Cardiac septum (tissue), 1 donor: ENCODE data around the gene ARHGAP22. TPM values are rescaled to one million over a fixed set of nuclear protein-coding genes. Genes with fewer than 3 reads are reported as not detected.

Source experiments
- DNase-seq: peaks from one replicate; pipeline ENCODE4 v3.0.0-alpha.2; 2020; ENCODE audit warnings: low spot score
- intact Hi-C: fragments of 100-400 bp; cut with DNase I; formaldehyde crosslinking; loops from one replicate; pipeline ENCODE4 v1.14.0; 2022
- total RNA-seq: library from RNA; stranded (reverse); fragmentation: NEBNext Ultra II Directional; extraction: Animal tissue kit (Norgen Biotek cat#: 25700); gene quantifications from one replicate; pipeline ENCODE4 v1.2.1, GENCODE V29; 2021
- donor health status: DM: no; HTN: no; CAD: no.

The ARHGAP22 gene
- total RNA-seq, 1 donor from 2014 or later: 4.4 TPM

GRCh38 chr10:48523820-48524758, 80.8 kb downstream of the ARHGAP22 start:
- intact Hi-C loops: loop anchor here (5.0 kb wide), 1 partner anchor 57 kb away; no protein-coding TSS in a partner anchor
- peak; percentile 70 for DNase-seq

DNA sequence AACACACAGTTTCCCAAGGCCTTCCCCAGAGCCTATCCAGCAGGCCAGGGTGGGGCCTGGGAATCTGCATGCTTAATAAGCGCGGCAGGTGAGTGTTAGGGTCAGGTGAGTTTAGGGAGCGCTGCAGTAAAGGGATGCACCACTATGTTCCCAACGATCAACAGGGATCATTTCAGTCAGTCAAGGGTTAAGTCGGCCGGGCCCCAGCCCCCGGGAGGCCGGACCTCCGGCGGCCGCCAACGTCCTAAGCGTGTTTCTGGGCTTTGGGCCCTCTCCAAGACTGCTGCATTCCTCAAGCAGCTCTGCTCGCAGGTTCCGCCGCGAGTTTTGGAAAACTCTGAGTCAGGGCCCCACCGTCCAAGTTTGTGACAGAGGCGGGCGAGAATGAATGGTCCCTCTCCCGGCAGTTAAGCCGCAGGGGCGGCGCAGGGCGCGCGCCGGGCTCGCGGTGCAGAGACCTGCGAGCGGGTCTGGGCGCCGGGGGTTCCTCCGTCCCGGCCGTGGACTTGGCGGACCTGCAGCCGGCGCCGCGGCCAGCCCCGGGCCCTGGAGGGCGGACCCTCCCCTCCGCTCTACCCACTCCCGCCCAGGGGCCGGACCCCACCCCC, 81.6 kb downstream of the ARHGAP22 start:
- intact Hi-C loops: loop anchor here (5.0 kb wide), 1 partner anchor 56 kb away; no protein-coding TSS in a partner anchor

GRCh38 chr10:48522011-48522765, 82.7 kb downstream of the ARHGAP22 start:
- intact Hi-C loops: loop anchor here (5.0 kb wide), 1 partner anchor 55 kb away; no protein-coding TSS in a partner anchor

More for the DNA sequence above, 81.6 kb downstream of the ARHGAP22 start:
- peak; percentile 82 for DNase-seq

DNA sequence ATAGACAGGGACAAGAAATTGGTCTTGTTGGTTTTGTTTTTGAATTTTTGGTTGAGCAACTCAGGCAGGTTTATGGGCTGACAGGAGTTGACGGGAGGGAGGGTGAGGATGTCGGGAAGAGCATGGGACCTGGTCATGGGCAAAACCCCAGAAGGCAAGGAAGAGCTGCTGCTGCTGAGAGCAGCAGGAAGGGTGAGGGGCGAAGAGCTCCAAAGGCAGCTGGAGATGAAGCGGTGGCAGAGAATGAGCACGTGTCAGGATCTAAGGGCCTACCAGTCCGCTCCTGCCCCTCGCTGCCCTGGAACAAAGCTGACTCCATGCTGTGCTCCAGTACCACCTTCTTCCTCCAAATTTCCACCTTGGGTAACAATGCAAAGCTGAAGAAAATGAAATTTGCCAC, 84.3 kb downstream of the ARHGAP22 start:
- no peak for DNase-seq
- intact Hi-C loops: loop anchor here (5.0 kb wide), 1 partner anchor 53 kb away; no protein-coding TSS in a partner anchor

More at GRCh38 chr10:48522011-48522765, 82.7 kb downstream of the ARHGAP22 start:
- peak; percentile 67 for DNase-seq

DNA sequence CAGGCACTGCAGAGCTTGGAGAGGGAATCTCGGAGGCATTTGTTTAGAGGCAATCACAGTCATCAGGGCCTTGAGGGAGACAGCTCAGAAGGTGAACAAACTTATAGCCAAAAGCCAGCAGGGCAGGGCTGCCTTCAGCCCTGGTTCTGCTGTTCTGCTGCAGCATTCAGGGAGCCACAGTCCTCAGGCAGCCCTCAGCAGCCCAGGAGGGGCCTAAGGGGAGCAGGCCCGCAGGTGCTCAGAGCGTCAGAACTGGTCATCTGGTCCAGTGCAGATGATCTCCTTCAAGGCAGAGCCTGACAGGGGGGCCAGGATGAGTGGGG, 84.7 kb downstream of the ARHGAP22 start:
- intact Hi-C loops: loop anchor here (5.0 kb wide), 1 partner anchor 53 kb away; no protein-coding TSS in a partner anchor
- DNase-seq: peak; percentile 68

DNA sequence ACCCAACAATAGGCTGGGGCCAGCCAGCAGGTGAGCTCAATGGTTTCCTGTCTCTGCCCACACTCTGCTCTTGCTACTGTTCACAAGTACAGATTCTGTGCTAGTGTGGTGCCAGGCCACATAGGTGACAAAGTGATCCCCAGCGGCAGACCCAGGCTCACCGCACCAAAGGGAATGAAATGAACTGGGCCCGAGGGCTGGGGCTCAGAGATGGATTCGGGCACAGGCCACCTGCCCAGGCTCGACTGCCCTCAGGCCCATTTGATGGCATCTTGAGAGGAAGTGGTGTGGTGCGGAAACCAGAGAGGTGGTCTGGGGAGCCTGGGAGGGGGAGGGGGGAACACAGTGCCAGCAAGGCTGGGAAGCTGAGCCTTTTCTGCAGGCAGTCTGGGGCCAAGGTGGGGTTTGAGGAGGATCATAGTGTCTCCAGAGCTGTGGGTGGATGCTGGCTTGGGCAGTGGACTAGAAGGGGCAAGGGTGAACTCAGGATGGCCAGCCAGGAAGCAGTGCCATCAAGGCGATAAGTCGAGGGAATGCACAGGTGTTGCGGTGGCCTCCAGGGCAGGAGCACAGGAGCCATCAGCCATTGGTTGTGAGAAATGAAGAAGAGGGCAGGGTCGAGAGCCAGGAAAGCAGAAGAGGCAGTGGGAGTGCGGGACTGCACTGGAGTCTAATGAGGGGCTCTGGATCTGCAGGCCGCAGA, 85.2 kb downstream of the ARHGAP22 start:
- peak; percentile 68 for DNase-seq
- intact Hi-C loops: loop anchor here (5.0 kb wide), 1 partner anchor 52 kb away; no protein-coding TSS in a partner anchor

DNA sequence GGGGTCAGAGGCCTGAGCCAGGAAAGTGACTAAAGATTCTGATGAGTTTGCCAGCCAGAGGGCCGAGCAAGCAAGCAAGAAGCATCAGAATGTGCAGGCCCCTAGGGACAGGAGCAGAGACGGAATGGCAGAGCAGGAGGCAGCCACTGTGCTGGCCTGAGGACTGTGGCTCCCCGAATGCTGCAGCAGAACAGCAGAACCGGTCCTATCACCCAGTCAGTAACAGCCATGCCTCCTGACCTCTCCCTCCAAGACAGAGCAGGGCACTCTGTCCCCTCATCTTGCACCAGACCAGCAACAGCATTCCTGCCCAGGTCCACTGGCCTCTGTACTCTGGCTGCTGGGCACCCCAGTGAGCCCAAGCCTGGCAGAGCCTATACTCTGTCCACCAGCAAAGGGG, 85.9 kb downstream of the ARHGAP22 start:
- intact Hi-C loops: no loop called here
- peak; percentile 66 for DNase-seq

DNA sequence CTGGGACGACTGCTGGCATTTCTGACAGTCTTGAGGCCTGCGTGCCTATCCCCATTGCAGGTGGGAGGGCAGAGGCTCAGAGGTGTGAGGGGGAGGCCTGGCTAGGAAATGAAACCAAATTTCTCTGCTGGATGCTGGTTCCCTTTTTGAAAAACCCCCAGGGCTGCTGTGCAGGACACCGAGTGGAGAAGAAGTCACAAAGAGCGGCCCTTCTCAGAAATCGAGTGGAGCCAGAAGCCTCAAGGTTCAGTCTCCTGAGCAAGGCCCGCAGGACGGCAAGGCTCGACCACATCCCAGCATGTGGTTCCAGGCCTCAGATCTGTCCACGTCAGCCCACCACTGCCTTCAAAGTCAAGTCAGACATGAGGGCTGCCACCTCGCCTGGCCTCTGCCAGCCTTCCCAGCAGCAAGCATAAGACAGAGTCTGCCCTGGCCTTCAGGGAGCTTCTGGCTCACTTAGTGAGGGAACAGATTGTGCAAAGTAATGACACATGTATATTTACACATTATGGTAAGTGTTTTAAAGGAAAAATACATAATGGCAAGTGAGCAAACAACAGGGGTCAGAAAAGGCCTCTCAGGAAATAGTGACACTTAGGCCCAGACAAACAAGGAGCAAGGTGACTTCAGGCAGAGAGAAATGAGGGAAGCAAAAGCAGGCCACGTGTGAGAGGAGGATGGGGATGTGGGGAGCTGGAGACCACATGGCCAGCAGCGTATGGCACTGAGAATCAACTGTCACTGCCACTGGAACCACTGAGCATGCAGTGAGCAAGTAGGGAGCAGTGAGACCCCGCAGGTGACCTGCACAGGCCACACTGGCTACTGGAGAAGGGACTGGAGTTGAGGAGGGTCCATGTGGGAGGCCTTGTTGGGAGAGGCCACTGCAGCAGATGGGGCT, 86.7 kb downstream of the ARHGAP22 start:
- intact Hi-C loops: no loop called here
- peak; percentile 55 for DNase-seq

- peak; percentile 39 for DNase-seq
- intact Hi-C loops: no loop called here
Measured at GRCh38 chr10:48517482-48517881, 87.4 kb downstream of the ARHGAP22 start.

DNA sequence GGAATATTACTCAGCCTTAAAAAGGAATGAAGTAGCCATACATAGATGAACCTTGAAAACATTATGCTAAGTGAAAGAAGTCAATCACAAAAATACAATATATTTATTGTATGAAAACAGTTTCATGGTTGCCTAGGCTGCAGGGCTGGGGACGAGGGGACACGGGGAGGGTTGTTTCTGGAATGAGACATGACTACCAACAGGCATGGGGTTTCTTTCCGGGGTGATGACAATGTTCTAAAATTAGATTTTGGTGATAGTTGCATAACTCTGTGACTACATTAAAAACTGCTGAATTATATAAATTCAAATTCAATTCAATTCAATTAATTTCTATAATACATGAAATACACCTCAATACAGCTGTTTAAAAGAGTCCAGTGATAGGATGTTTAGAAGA, 88.0 kb downstream of the ARHGAP22 start:
- no peak for DNase-seq
- intact Hi-C loops: no loop called here

GRCh38 chr10:48514916-48515315, 90.0 kb downstream of the ARHGAP22 start:
- DNase-seq: no peak
- intact Hi-C loops: no loop called here

DNA sequence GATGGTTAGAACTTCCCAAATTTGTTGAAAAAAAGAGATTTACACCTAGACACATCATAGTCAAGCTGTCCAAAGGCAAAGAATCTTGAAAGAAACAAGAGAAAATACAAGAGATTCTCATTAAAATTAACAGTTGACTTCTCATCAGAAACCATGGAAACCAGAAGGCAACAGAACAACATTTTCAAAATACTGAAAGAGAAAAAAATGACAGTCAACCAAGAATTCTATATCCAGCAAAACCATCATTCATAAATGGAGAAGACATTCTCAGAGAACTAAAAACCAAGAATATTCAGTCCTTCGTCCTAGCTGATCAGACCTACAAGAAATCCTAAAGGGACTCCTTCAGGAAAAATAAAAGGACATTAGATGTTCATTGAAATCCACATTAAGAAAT, 90.6 kb downstream of the ARHGAP22 start:
- intact Hi-C loops: no loop called here
- DNase-seq: no peak

DNA sequence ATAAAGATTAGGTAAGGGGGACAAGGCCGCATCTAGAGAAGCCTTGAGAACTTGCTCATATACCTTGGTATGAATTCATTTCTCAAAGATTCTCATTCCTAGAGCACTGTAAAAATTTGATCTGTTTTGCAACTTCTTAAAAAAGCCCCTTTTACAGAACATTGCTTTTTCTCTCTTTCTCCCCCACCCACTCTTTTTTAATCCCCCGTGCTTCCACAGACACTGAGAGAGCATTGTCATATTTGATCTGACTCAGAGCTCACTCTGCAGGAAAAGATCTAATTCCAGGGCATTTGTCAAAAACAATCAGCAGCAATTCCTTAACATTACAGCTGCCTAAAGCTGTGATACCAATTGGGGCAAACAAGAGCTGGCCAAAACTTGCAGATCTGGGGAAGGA, 92.0 kb downstream of the ARHGAP22 start:
- intact Hi-C loops: no loop called here
- DNase-seq: no peak

GRCh38 chr10:48511875-48512231, 93.0 kb downstream of the ARHGAP22 start:
- peak; percentile 72 for DNase-seq
- intact Hi-C loops: no loop called here

- intact Hi-C loops: no loop called here
- DNase-seq: peak; percentile 70
Measured at GRCh38 chr10:48511066-48511874, 93.6 kb downstream of the ARHGAP22 start.

- DNase-seq: no peak
- intact Hi-C loops: loop anchor here (5.0 kb wide), 1 partner anchor 148 kb away; no protein-coding TSS in a partner anchor
Measured at GRCh38 chr10:48509974-48510692, 94.7 kb downstream of the ARHGAP22 start.
